HepG2 (cell line): ENCODE results near the gene FAM168A. TPM values are rescaled to one million over a fixed set of nuclear protein-coding genes. Genes with fewer than 3 reads are reported as not detected.

Experiments
- ATAC-seq: fragments of 200-7000 bp; cut with Tn5 transposase; 3 replicates; pipeline ENCODE4 v1.9.1; 2020; ENCODE audit warnings: mild to moderate bottlenecking, moderate library complexity
- BruUV-seq: library from RNA; stranded (reverse); fragments of 400-500 nt; replicated peaks from 2 replicates; lab custom pipeline; 2021; lab: Mats Ljungman, UMichigan
- CTCF ChIA-PET: fragments of 300-600 bp; formaldehyde crosslinking; extraction: SDS; loops from one replicate; lab custom pipeline; 2021; ENCODE audit warnings: low total read pairs, inconsistent platforms, low intra/inter-chr PET ratio; lab: Yijun Ruan, JAX
- POLR2A ChIA-PET: fragments of 350-600 bp; sonication (Branson Sonifier 250); formaldehyde crosslinking; loops from one replicate; lab custom pipeline; 2020; ENCODE audit warnings: antibody characterized with exemption, inconsistent platforms; lab: Yijun Ruan, JAX
- DNase-seq: peaks from one replicate; pipeline ENCODE4 v3.0.0-alpha.2; 2015; ENCODE audit warnings: low spot score
- FAIRE-seq: peaks from 3 replicates; lab custom pipeline; 2011; peaks lifted over from hg19 to GRCh38; lab: Jason Lieb, UNC
- H2AFZ ChIP-seq: one replicate; pipeline ENCODE4 v1.6.1; 2011; ENCODE audit warnings: low read length, inconsistent platforms
- H3K27ac ChIP-seq: fragments of 300-600 bp; 3 replicates; pipeline ENCODE4 v1.8.0; 2011; ENCODE audit warnings: mixed run types, mild to moderate bottlenecking, mixed read lengths, low read length, inconsistent platforms; ENCODE audit not compliant: insufficient read depth; ENCODE audit errors: extremely low read length
- H3K27me3 ChIP-seq, 2 experiments: fragments of 200-600 bp in 1 of 2; 2 replicates in 1 of 2; 3 replicates in 1 of 2; pipeline versions ENCODE4 v1.6.0 to v1.8.0; 2011; ENCODE audit warnings: low read length in 2 of 2, mild to moderate bottlenecking in 2 of 2, moderate library complexity in 2 of 2, inconsistent platforms in 1 of 2; ENCODE audit not compliant: insufficient read depth in 2 of 2, control insufficient read depth in 1 of 2
- H3K36me3 ChIP-seq, 2 experiments: fragments of 200-600 bp in 1 of 2; replicated peaks in 1 of 2; 2 replicates in 1 of 2; 3 replicates in 1 of 2; pipeline versions ENCODE4 v1.5.1 to v1.8.0; 2011; ENCODE audit warnings: low read length in 2 of 2, inconsistent platforms in 1 of 2; ENCODE audit not compliant: insufficient read depth in 2 of 2, control insufficient read depth in 1 of 2
- H3K4me1 ChIP-seq: 2 replicates; pipeline ENCODE4 v1.5.1; 2012; ENCODE audit warnings: low read length, inconsistent platforms; ENCODE audit not compliant: insufficient read depth
- H3K4me2 ChIP-seq: 2 replicates; pipeline ENCODE4 v1.6.0; 2011; ENCODE audit warnings: low read depth, low read length, inconsistent platforms
- H3K4me3 ChIP-seq, 3 experiments: fragments of 200-600 bp in 1 of 3; sonication (generic), shearing (Covaris generic) in 1 of 3; replicated peaks in 1 of 3; 2 replicates each; pipeline ENCODE4 v1.5.1; 2011 to 2016; ENCODE audit warnings: low read length in 3 of 3, inconsistent platforms in 2 of 3, low read depth in 2 of 3, mild to moderate bottlenecking in 2 of 3, control low read depth in 1 of 3, mixed read lengths in 1 of 3; ENCODE audit not compliant: insufficient read depth in 1 of 3
- H3K79me2 ChIP-seq: one replicate; pipeline ENCODE4 v1.6.1; 2011; ENCODE audit warnings: low read length, inconsistent platforms; ENCODE audit not compliant: insufficient read depth
- H3K9ac ChIP-seq: 2 replicates; pipeline ENCODE4 v1.6.0; 2011; ENCODE audit warnings: mild to moderate bottlenecking, low read depth, low read length, inconsistent platforms; ENCODE audit not compliant: insufficient read depth
- H3K9me3 ChIP-seq: 2 replicates; pipeline ENCODE4 v1.5.1; 2012; ENCODE audit warnings: mild to moderate bottlenecking, low read length
- H4K20me1 ChIP-seq: 2 replicates; pipeline ENCODE4 v1.6.0; 2011; ENCODE audit warnings: inconsistent platforms, mild to moderate bottlenecking, low read length, moderate library complexity; ENCODE audit not compliant: insufficient read depth
- GZF1 ChIP-seq: sonication (generic); formaldehyde crosslinking; IDR thresholded peaks from 2 replicates; pipeline ENCODE4 v1.5.1; 2020; ENCODE audit warnings: mild to moderate bottlenecking, missing genetic modification reagents
- HMGA1 ChIP-seq: sonication (generic); formaldehyde crosslinking; conservative IDR thresholded peaks from 2 replicates; pipeline ENCODE4 v1.4.0; 2020; ENCODE audit warnings: missing genetic modification reagents
- ZNF282 ChIP-seq: fragments of 450-650 bp; IDR thresholded peaks from 2 replicates; pipeline ENCODE4 v1.6.1; 2018; ENCODE audit not compliant: partially characterized antibody
- WGBS: methylation state at CpG from one replicate; pipeline ENCODE4 v1.1.6; 2017; ENCODE audit warnings: low lambda C conversion rate; 5-methylcytosine and 5-hydroxymethylcytosine counted together
- in situ Hi-C: cut with HindIII; loops from 2 replicates; pipeline ENCODE4 v1.10.0; 2017; ENCODE audit warnings: low pct_unique_long_range_greater_than_20kb; ENCODE audit not compliant: extremely low pct_ligation_motif_present
- intact Hi-C: fragments of 100-400 bp; cut with micrococcal nuclease; formaldehyde crosslinking; loops from one replicate; pipeline ENCODE4 v1.10.0; 2022; ENCODE audit not compliant: unreplicated experiment
- polyA plus RNA-seq, 8 experiments: library from polyadenylated mRNA; depleted of rRNA in 3 of 8; stranded (reverse) in 7 of 8; unstranded in 1 of 8; fragments of >200 nt; fragmentation: Illumina TruSeq in 4 of 8; extraction: Trizol in 4 of 8; gene quantifications; 2 replicates each; pipeline versions ENCODE4 v1.2.1 to v1.2.3, GENCODE V29; 2011 to 2016; ENCODE audit warnings: low read depth in 4 of 8, missing spikeins in 1 of 8, mixed read lengths in 1 of 8; ENCODE audit not compliant: insufficient read depth in 1 of 8
- total RNA-seq, 5 experiments: library from RNA; depleted of rRNA; stranded (reverse); fragments of >200 nt; fragmentation: Illumina TruSeq; extraction: Trizol; gene quantifications; 2 replicates each; pipeline ENCODE4 v1.2.3, GENCODE V29; 2016; ENCODE audit warnings: low read depth in 1 of 5
- TF ChIP-seq, protein P1 (sequence below): sonication (generic); formaldehyde crosslinking; IDR thresholded peaks from 2 replicates; pipeline ENCODE4 v1.5.1; 2020; ENCODE audit warnings: missing genetic modification reagents, mild to moderate bottlenecking, borderline replicate concordance
- TF ChIP-seq, protein P2 (sequence below): IDR thresholded peaks from 2 replicates; pipeline ENCODE4 v1.6.1; 2016; ENCODE audit warnings: low read depth, borderline replicate concordance
- TF ChIP-seq, protein P3 (sequence below): sonication (generic); formaldehyde crosslinking; IDR thresholded peaks from 2 replicates; pipeline ENCODE4 v1.5.0; 2020; ENCODE audit warnings: mild to moderate bottlenecking, missing genetic modification reagents, moderate library complexity
- TF ChIP-seq, protein P4 (sequence below): sonication (generic); formaldehyde crosslinking; IDR thresholded peaks from 2 replicates; pipeline ENCODE4 v1.4.0; 2020; ENCODE audit warnings: low read depth, mild to moderate bottlenecking, missing genetic modification reagents

The FAM168A gene
- total and polyA plus RNA-seq, 2 of the 13 experiments (the other 11 are each of a cell fraction or from before 2014, with no cell fraction given) = 13.9 to 15.8 TPM

DNA sequence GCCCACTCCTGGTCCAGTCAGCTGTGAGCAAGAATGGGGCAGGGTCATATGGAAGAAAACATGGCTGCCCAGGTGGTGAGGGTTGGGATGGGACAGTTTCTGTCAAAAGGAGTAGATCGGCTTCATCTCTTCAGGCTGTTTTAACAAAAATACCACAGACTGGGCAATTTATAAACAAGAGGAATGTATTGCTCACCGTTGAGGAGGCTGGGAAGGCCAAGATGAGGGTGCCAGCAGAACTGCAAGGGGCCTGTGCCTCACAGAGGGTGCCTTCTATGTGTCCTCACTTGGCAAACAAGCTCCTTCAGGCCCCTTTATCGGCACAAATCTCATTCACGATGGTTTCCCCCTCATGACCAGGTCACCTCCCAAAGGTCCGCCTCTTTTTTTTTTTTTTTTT is 239.8 kb downstream of the FAM168A start:
- WGBS = 92% methylated on average over 4 of the region's 5 CpGs
- no peak overlapping the region for H3K27ac ChIP-seq
- no peaks in the 10 kb centered on the region for H4K20me1 ChIP-seq
- FAIRE-seq = no peak
- H3K4me1 ChIP-seq = no peaks in the 10 kb centered on the region
- ATAC-seq = no peak
- no TSS peak for BruUV-seq
- no peaks in the 10 kb centered on the region for H3K27me3 ChIP-seq
- no peaks in the 10 kb centered on the region for H3K9me3 ChIP-seq
- peaks cover 20 to 53% of the 10 kb centered on the region in 2 experiments; a peak in 4 of 5 replicates for H3K36me3 ChIP-seq
- DNase-seq = no peak
- no peak overlapping the region for H2AFZ ChIP-seq
- no peaks in the 10 kb centered on the region for H3K79me2 ChIP-seq
- no peak overlapping the region for H3K4me2 ChIP-seq
- POLR2A ChIA-PET = interaction anchor here (0.5 kb wide), 1 partner anchor 60 kb away, joined by 4 read pairs; no protein-coding TSS in a partner anchor
- TF ChIP-seq, protein P1, sequence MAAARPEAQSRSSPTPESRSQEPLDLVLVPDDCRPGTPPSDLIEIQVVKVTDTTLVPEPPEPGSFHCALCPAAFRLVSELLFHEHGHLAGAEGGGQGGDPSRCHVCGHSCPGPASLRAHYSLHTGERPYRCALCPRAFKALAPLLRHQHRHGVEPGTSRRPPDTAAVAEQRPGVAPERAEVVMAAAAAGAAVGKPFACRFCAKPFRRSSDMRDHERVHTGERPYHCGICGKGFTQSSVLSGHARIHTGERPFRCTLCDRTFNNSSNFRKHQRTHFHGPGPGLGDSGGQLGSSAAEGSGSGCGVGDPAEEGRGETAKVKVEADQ (CRISPR knock-in tag) = no peak
- TF ChIP-seq GZF1 (CRISPR knock-in tag) (no peak), HMGA1 (CRISPR knock-in tag) (no peak), ZNF282 (no peak)
- TF ChIP-seq, protein P2, sequence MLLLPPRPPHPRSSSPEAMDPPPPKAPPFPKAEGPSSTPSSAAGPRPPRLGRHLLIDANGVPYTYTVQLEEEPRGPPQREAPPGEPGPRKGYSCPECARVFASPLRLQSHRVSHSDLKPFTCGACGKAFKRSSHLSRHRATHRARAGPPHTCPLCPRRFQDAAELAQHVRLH (CRISPR knock-in tag) = no peak
- TF ChIP-seq, all 625 proteins: peak for 0
- in situ Hi-C loops = no loop called here
- CTCF ChIA-PET = no interaction called here
- Histone ChIP-seq H3K9ac (no peak overlapping the region), H3K4me3 (no peak overlapping the region)
- intact Hi-C loops = no loop called here

DNA sequence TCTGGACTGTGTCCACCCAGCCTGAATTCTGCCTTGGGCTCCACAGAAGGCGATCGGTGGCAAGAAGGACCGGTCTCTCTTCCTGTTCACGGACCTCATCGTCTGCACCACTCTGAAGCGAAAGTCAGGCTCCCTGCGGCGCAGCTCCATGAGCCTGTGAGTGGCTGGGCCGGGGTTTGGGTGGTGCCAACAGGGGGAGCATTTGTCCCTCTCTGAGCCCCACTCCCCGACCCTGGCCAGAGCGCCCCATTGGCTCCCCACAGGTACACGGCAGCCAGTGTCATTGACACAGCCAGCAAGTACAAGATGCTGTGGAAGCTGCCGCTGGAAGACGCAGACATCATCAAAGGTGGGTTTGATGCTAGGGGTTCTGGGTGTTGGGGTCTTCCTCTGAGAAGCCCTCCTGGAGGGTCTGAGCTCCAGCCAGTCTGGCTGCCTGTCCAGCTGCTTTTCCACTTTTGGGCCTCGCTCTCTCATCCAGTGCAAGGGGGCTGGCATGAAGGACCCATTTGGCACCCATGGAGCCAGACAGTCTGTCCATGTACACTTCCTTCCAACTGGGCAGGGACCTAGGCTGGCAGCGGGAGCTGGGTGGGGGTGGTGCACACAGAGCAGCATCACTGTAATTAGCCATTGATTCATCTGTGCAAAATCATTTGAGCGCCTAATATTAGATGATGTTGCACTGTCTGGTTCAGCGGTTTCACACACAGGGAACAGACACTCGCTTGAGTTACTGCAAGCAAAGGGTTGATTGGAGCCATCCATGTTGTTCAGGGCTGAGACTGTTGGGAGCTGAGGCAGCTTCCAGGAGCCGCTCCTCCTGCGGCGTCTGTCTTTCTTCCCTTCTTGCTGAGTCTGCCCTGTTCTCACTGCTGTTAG is 240.7 kb downstream of the FAM168A start:
- no peak overlapping the region for H3K27ac ChIP-seq
- H3K27me3 ChIP-seq = no peaks in the 10 kb centered on the region
- TF ChIP-seq, protein P3, sequence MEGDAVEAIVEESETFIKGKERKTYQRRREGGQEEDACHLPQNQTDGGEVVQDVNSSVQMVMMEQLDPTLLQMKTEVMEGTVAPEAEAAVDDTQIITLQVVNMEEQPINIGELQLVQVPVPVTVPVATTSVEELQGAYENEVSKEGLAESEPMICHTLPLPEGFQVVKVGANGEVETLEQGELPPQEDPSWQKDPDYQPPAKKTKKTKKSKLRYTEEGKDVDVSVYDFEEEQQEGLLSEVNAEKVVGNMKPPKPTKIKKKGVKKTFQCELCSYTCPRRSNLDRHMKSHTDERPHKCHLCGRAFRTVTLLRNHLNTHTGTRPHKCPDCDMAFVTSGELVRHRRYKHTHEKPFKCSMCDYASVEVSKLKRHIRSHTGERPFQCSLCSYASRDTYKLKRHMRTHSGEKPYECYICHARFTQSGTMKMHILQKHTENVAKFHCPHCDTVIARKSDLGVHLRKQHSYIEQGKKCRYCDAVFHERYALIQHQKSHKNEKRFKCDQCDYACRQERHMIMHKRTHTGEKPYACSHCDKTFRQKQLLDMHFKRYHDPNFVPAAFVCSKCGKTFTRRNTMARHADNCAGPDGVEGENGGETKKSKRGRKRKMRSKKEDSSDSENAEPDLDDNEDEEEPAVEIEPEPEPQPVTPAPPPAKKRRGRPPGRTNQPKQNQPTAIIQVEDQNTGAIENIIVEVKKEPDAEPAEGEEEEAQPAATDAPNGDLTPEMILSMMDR = 0 out of 2 replicates have a peak, but pooled peaks have one; percentile 4
- TF ChIP-seq, protein P4, sequence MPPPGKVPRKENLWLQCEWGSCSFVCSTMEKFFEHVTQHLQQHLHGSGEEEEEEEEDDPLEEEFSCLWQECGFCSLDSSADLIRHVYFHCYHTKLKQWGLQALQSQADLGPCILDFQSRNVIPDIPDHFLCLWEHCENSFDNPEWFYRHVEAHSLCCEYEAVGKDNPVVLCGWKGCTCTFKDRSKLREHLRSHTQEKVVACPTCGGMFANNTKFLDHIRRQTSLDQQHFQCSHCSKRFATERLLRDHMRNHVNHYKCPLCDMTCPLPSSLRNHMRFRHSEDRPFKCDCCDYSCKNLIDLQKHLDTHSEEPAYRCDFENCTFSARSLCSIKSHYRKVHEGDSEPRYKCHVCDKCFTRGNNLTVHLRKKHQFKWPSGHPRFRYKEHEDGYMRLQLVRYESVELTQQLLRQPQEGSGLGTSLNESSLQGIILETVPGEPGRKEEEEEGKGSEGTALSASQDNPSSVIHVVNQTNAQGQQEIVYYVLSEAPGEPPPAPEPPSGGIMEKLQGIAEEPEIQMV = no peak
- H3K9me3 ChIP-seq = no peaks in the 10 kb centered on the region
- no peaks in the 10 kb centered on the region for H4K20me1 ChIP-seq
- no peak overlapping the region for H3K9ac ChIP-seq
- H3K4me2 ChIP-seq = no peak overlapping the region
- no peak for ATAC-seq
- no peaks in the 10 kb centered on the region for H3K4me1 ChIP-seq
- no peak overlapping the region for H2AFZ ChIP-seq
- DNase-seq = no peak
- H3K4me3 ChIP-seq = no peak overlapping the region
- peaks cover 18 to 52% of the 10 kb centered on the region in 2 experiments; a peak in 4 of 5 replicates for H3K36me3 ChIP-seq
- no peak for FAIRE-seq
- CTCF ChIA-PET = no interaction called here
- no TSS peak for BruUV-seq
- POLR2A ChIA-PET = interaction anchor here (0.5 kb wide), 1 partner anchor 60 kb away, joined by 4 read pairs; no protein-coding TSS in a partner anchor
- 99% methylated on average over 6 of the region's 22 CpGs for WGBS
- intact Hi-C loops = no loop called here
- H3K79me2 ChIP-seq = no peaks in the 10 kb centered on the region
- in situ Hi-C loops = no loop called here
